Spleen (tissue), 7 donors: ENCODE results near the gene PPP2R3B.

Source experiments
- POLR2A ChIP-seq, 3 donors: fragments of 450-650 bp; IDR thresholded peaks; one replicate each; pipeline ENCODE4 v1.5.1; 2017; ENCODE audit warnings: antibody characterized with exemption in 3 of 3, mild to moderate bottlenecking in 1 of 3
- TF ChIP-seq, protein P1 (sequence below), 11 experiments: fragments of 200-600 bp in 7 of 11; fragments of 450-650 bp in 4 of 11; sonication (generic) in 4 of 11; IDR thresholded peaks in 8 of 11; conservative IDR thresholded peaks in 3 of 11; 1 replicate in 7 of 11; 2 replicates in 4 of 11; pipeline versions ENCODE4 v1.4.0 to v1.8.0; 2016 to 2021; ENCODE audit warnings: antibody characterized with exemption in 11 of 11, inconsistent platforms in 4 of 11, mild to moderate bottlenecking in 1 of 11
- donor health status: DM: no; HTN: no; CAD: no; lungs with moderate emphysema.
- donor health status: DM: no; HTN: no; CAD: no.
- donor health status: DM: no; HTN: no; CAD: no.

DNA sequence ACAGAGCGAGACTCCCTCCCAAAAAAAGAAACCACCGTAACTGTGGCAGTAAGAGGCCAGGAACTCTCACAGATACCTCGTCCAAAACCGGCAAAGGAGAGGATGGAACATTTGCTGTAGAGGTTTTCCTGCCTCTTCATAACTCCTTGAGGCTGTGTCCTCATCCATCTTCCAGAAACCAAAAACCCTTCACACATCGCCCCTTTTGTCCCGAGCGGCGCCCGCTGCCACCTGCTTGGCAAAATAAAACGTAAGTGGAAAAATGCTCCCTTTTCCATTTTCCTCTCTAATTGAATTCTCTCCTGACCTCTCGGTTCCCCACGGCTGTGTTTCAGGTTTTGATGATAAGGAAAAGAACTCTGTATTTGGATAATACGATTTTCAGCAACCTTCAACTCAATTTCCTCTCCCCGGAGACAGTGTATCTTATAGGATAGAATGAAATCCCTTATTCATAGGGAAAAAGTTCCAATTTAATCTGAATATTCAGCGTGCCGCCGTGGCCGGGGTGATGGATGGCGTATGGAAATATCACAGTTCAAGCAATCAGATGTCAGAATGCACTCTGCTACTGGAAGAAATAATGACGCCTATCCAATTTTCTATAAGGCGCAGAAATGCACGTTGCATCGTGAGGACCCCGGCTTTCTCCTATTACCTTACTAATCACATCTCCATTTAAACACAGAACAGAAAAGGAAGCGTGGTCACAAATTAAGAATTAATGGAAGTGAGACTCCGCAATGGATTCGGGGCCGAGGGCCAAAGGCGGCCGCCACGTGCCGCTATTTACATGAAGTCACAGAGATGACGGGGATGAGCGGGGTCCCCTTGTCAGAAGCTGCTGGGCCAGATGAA lies 5.2 kb upstream of the PPP2R3B start:
- TF ChIP-seq, protein P1, sequence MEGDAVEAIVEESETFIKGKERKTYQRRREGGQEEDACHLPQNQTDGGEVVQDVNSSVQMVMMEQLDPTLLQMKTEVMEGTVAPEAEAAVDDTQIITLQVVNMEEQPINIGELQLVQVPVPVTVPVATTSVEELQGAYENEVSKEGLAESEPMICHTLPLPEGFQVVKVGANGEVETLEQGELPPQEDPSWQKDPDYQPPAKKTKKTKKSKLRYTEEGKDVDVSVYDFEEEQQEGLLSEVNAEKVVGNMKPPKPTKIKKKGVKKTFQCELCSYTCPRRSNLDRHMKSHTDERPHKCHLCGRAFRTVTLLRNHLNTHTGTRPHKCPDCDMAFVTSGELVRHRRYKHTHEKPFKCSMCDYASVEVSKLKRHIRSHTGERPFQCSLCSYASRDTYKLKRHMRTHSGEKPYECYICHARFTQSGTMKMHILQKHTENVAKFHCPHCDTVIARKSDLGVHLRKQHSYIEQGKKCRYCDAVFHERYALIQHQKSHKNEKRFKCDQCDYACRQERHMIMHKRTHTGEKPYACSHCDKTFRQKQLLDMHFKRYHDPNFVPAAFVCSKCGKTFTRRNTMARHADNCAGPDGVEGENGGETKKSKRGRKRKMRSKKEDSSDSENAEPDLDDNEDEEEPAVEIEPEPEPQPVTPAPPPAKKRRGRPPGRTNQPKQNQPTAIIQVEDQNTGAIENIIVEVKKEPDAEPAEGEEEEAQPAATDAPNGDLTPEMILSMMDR (IDR thresholded peaks at IDR 0.05 in 8 of 11, conservative IDR thresholded peaks at IDR 0.05 in 3 of 11) = no peak
- no peak for TF ChIP-seq POLR2A (IDR thresholded peaks at IDR 0.05)
